ENCODE results near the gene LRP1B. TPM values are rescaled to one million over a fixed set of nuclear protein-coding genes. Genes with fewer than 3 reads are reported as not detected.

The LRP1B gene
- total RNA-seq, 4 donors from 2014 or later: 3.3 to 11.1 (median 4.6) TPM

GRCh38 chr2:140747090-140747489, 1383.7 kb downstream of the LRP1B start:
- ATAC-seq (no peak), DNase-seq (no peak)
- Histone ChIP-seq H3K36me3 (no peaks in the 10 kb centered on the region), H3K27me3 (no peaks in the 10 kb centered on the region), H3K9me3 (no peaks in the 10 kb centered on the region), H3K4me3 (no peak overlapping the region), H3K4me1 (no peaks in the 10 kb centered on the region), H3K27ac (no peak overlapping the region)
- in situ Hi-C loops (cut with MboI; ENCODE audit: low sequenced_read_pairs in 4 of 4) (no loop called here), intact Hi-C loops (cut with DNase I; ENCODE audit: low total_unique reads) (no loop called here)
- TF ChIP-seq POLR2A (IDR thresholded peaks at IDR 0.05): no peak
- no peak for TF ChIP-seq CTCF (IDR thresholded peaks at IDR 0.05 in 4 of 5, conservative IDR thresholded peaks at IDR 0.05 in 1 of 5)

GRCh38 chr2:140744379-140744778, 1386.4 kb downstream of the LRP1B start:
- Histone ChIP-seq H3K36me3 (no peaks in the 10 kb centered on the region), H3K9me3 (no peaks in the 10 kb centered on the region), H3K4me3 (no peak overlapping the region), H3K27me3 (no peaks in the 10 kb centered on the region), H3K4me1 (no peaks in the 10 kb centered on the region), H3K27ac (no peak overlapping the region)
- DNase-seq: no peak
- in situ Hi-C loops (cut with MboI; ENCODE audit: low sequenced_read_pairs in 4 of 4): no loop called here
- no peak for ATAC-seq
- no peak for TF ChIP-seq CTCF (IDR thresholded peaks at IDR 0.05 in 4 of 5, conservative IDR thresholded peaks at IDR 0.05 in 1 of 5)
- TF ChIP-seq POLR2A (IDR thresholded peaks at IDR 0.05): no peak
- intact Hi-C loops (cut with DNase I; ENCODE audit: low total_unique reads): no loop called here

GRCh38 chr2:140737006-140737405, 1393.8 kb downstream of the LRP1B start:
- Histone ChIP-seq H3K27ac (no peak overlapping the region), H3K4me3 (no peak overlapping the region), H3K9me3 (no peaks in the 10 kb centered on the region), H3K36me3 (no peaks in the 10 kb centered on the region), H3K27me3 (no peaks in the 10 kb centered on the region), H3K4me1 (no peaks in the 10 kb centered on the region)
- ATAC-seq (no peak), DNase-seq (no peak)
- in situ Hi-C loops (cut with MboI; ENCODE audit: low sequenced_read_pairs in 4 of 4): no loop called here
- TF ChIP-seq POLR2A (IDR thresholded peaks at IDR 0.05) (no peak), CTCF (IDR thresholded peaks at IDR 0.05 in 4 of 5, conservative IDR thresholded peaks at IDR 0.05 in 1 of 5) (no peak)
- intact Hi-C loops (cut with DNase I; ENCODE audit: low total_unique reads): no loop called here

- H3K27me3 ChIP-seq: no peaks in the 10 kb centered on the region
- DNase-seq (no peak), ATAC-seq (no peak)
- no peaks in the 10 kb centered on the region for H3K36me3 ChIP-seq
- TF ChIP-seq POLR2A (IDR thresholded peaks at IDR 0.05): no peak
- no peak for TF ChIP-seq CTCF (IDR thresholded peaks at IDR 0.05 in 4 of 5, conservative IDR thresholded peaks at IDR 0.05 in 1 of 5)
- no peaks in the 10 kb centered on the region for H3K9me3 ChIP-seq
- in situ Hi-C loops (cut with MboI; ENCODE audit: low sequenced_read_pairs in 4 of 4): no loop called here
- no peaks in the 10 kb centered on the region for H3K4me1 ChIP-seq
- intact Hi-C loops (cut with DNase I; ENCODE audit: low total_unique reads): no loop called here
- H3K27ac ChIP-seq: no peak overlapping the region
- no peak overlapping the region for H3K4me3 ChIP-seq
Observed at GRCh38 chr2:140734992-140735391, 1395.8 kb downstream of the LRP1B start.

GRCh38 chr2:140718999-140719398, 1411.8 kb downstream of the LRP1B start:
- H3K36me3 ChIP-seq: no peaks in the 10 kb centered on the region
- DNase-seq (no peak), ATAC-seq (no peak)
- no peaks in the 10 kb centered on the region for H3K9me3 ChIP-seq
- intact Hi-C loops (cut with DNase I; ENCODE audit: low total_unique reads): no loop called here
- no peak overlapping the region for H3K27ac ChIP-seq
- TF ChIP-seq CTCF (IDR thresholded peaks at IDR 0.05 in 4 of 5, conservative IDR thresholded peaks at IDR 0.05 in 1 of 5) (no peak), POLR2A (IDR thresholded peaks at IDR 0.05) (no peak)
- no peaks in the 10 kb centered on the region for H3K27me3 ChIP-seq
- in situ Hi-C loops (cut with MboI; ENCODE audit: low sequenced_read_pairs in 4 of 4): no loop called here
- H3K4me1 ChIP-seq: peaks cover 0 to 2% of the 10 kb centered on the region in 2 donors
- no peak overlapping the region for H3K4me3 ChIP-seq
